RWPE2 (cell line): Measurements from ENCODE around the gene PRR5L.
A peak's percentile ranks its signal among the peaks of the same experiment; 100 is the strongest.
"Not testable (repeated sequence)": the region's sequence is repeated elsewhere in the genome, so short reads cannot be mapped to it uniquely, and the experiment has no call there.

Experiments
- ATAC-seq: fragments of 200-7000 bp; cut with Tn5 transposase; 3 replicates; pipeline ENCODE4 v1.9.1; 2021; ENCODE audit warnings: low read depth
- DNase-seq: peaks from one replicate; pipeline ENCODE4 v3.0.0-alpha.2; 2020; ENCODE audit warnings: low spot score
- H3K27ac ChIP-seq: fragments of 450-650 bp; 2 replicates; pipeline ENCODE4 v1.5.1; 2017; ENCODE audit warnings: mild to moderate bottlenecking; ENCODE audit not compliant: poor library complexity, severe bottlenecking
- H3K27me3 ChIP-seq: fragments of 250-450 bp; sonication (Bioruptor Pico); 2 replicates; pipeline ENCODE4 v1.5.1; 2021; ENCODE audit warnings: mild to moderate bottlenecking, moderate library complexity; ENCODE audit not compliant: insufficient read depth, poor library complexity, severe bottlenecking
- H3K36me3 ChIP-seq: fragments of 250-450 bp; sonication (Bioruptor Pico); 2 replicates; pipeline ENCODE4 v1.5.1; 2020; ENCODE audit warnings: low read depth, mild to moderate bottlenecking, moderate library complexity
- H3K4me1 ChIP-seq: fragments of 250-450 bp; sonication (Bioruptor Pico); 2 replicates; pipeline ENCODE4 v1.5.1; 2021; ENCODE audit warnings: mild to moderate bottlenecking, moderate library complexity; ENCODE audit not compliant: insufficient read depth, poor library complexity, severe bottlenecking
- H3K4me3 ChIP-seq: fragments of 250-450 bp; sonication (Bioruptor Pico); 2 replicates; pipeline ENCODE4 v1.5.1; 2021; ENCODE audit warnings: mild to moderate bottlenecking, moderate library complexity; ENCODE audit not compliant: severe bottlenecking
- H3K9me3 ChIP-seq: fragments of 250-450 bp; sonication (Bioruptor Pico); 2 replicates; pipeline ENCODE4 v1.5.1; 2021; ENCODE audit warnings: mild to moderate bottlenecking, moderate library complexity; ENCODE audit not compliant: severe bottlenecking
- CTCF ChIP-seq: fragments of 450-650 bp; IDR thresholded peaks from one replicate; pipeline ENCODE4 v1.5.1; 2017; ENCODE audit warnings: mild to moderate bottlenecking, moderate library complexity; ENCODE audit not compliant: poor library complexity, severe bottlenecking

PRR5L gene

GRCh38 chr11:36475192-36475591 lies 179.1 kb downstream of the PRR5L start:
- no peak for ATAC-seq
- no peak for TF ChIP-seq CTCF
- Histone ChIP-seq H3K27me3 (no peaks in the 10 kb centered on the region), H3K9me3 (no peaks in the 10 kb centered on the region), H3K27ac (no peak overlapping the region), H3K36me3 (no peaks in the 10 kb centered on the region), H3K4me3 (no peak overlapping the region), H3K4me1 (no peaks in the 10 kb centered on the region)
- no peak for DNase-seq

DNA sequence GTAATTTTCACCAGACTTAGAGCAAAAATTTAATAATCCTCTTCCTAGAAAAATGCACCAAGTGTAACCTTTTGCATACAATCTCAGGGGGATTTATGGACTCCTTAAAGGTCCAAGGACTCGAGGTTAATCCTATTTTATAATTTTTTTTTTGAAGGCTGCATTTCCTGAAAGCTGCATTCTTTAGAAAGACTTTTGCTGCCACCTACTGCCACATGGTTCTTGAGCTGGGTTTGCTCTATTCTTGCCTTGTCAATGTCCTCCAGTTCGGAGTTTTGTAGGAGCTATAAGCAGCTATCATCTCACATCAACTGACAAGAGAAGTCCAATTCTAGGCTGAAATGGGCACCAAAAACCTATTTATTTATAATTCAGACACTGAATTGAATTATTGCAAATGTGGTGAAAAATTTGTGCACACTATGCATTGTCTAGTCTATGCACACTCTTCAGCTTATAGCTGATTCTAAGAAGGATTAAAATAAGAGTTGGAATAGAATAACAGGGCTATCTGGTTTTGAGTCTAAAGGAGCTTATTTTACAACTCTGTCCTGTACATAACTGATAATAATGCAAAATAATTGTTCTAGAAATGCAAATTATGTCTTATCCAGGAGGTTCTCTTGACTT lies 182.7 kb downstream of the PRR5L start:
- Histone ChIP-seq H3K4me3 (no peak overlapping the region), H3K36me3 (no peaks in the 10 kb centered on the region), H3K9me3 (no peaks in the 10 kb centered on the region), H3K27ac (no peak overlapping the region), H3K27me3 (no peaks in the 10 kb centered on the region), H3K4me1 (no peaks in the 10 kb centered on the region)
- DNase-seq = no peak
- peak; percentile 66 for ATAC-seq
- TF ChIP-seq CTCF = peak; percentile 77

DNA sequence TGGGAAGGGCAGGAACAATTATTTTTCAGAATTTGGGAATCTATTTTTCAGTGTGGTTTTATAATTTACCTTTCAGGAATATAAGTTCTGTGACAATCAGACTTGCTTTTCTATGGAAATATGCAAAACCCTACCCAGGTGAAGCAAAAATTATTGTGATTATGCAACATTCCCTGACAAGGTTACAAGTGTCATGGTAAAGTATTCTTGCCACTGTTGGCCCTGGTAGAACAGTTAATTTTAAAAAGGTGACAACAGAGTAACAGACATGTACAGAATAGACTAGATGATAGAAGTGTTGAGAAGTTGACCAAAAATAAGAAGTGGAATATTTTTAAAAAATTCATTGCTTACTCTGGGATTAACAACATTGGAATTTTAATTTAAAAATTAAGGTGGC lies 184.7 kb downstream of the PRR5L start:
- ATAC-seq (no peak), DNase-seq (no peak)

GRCh38 chr11:36483042-36483441 lies 187.0 kb downstream of the PRR5L start:
- H3K36me3 ChIP-seq = peaks cover 25% of the 10 kb centered on the region
- not testable (repeated sequence) for DNase-seq, H3K27ac ChIP-seq, ATAC-seq, H3K4me3 ChIP-seq, H3K4me1 ChIP-seq, H3K27me3 ChIP-seq, H3K9me3 ChIP-seq

More for the DNA sequence above, 184.7 kb downstream of the PRR5L start:
- H3K36me3 ChIP-seq = peaks cover 5% of the 10 kb centered on the region
- TF ChIP-seq CTCF = no peak
- no peaks in the 10 kb centered on the region for H3K4me1 ChIP-seq
- no peak overlapping the region for H3K4me3 ChIP-seq
- no peaks in the 10 kb centered on the region for H3K9me3 ChIP-seq
- no peaks in the 10 kb centered on the region for H3K27me3 ChIP-seq
- H3K27ac ChIP-seq = no peak overlapping the region

DNA sequence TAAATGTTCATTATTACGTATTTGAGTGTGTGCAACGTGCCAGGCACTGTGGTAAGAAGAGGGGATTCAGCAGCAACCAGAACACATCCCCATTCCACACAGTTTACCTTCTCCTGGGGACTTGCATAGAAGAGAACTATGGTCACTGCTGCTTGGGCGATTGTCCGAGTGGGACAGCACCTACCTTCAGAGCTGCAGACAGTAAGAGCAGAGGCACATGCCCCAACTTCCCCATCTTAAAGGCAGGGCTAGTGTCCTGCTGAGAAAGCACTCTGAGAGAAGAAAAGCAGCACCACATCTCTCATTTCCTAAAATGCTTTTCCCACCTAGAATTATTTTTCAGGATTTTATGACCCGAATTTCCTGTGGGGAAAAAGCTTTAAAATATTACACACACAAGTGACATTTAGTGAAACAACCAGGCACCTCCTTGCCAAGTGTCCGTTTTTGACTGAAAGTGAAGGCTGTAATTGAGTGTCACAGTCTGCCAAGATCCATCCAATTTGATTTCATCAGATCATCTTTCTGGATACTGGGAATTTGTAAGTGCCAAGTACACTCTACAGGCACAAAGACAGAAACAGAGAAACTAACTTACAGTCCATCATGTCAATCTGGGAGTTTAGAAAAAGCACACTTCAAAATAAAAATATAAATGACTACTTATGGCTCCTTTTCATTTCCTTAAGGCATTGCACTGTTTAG lies 189.4 kb downstream of the PRR5L start:
- DNase-seq (no peak), ATAC-seq (no peak)
- Histone ChIP-seq H3K4me1 (no peaks in the 10 kb centered on the region), H3K27ac (no peak overlapping the region), H3K36me3 (peaks cover 47% of the 10 kb centered on the region), H3K4me3 (no peak overlapping the region), H3K27me3 (no peaks in the 10 kb centered on the region), H3K9me3 (no peaks in the 10 kb centered on the region)
- TF ChIP-seq CTCF = no peak
